Peyer's patch (tissue), 4 donors: Measurements from ENCODE around the gene ITIH1. TPM values are rescaled to one million over a fixed set of nuclear protein-coding genes. Genes with fewer than 3 reads are reported as not detected.
"Not testable (repeated sequence)": the region's sequence is repeated elsewhere in the genome, so short reads cannot be mapped to it uniquely, and the experiment has no call there.

Experiments
- DNase-seq, 3 donors: peaks; one replicate each; pipeline ENCODE4 v3.0.0-alpha.2; 2017 to 2019
- H3K27ac ChIP-seq, 4 donors: fragments of 200-600 bp; sonication (generic); one replicate each; pipeline ENCODE4 v1.5.1; 2016 to 2019
- H3K27me3 ChIP-seq, 2 donors: fragments of 200-600 bp; sonication (generic); one replicate each; pipeline ENCODE4 v1.5.1; 2019
- H3K36me3 ChIP-seq, 3 donors: fragments of 200-600 bp; sonication (generic); one replicate each; pipeline ENCODE4 v1.5.1; 2016 to 2019
- H3K4me1 ChIP-seq, 4 donors: fragments of 200-600 bp; sonication (generic); one replicate each; pipeline ENCODE4 v1.5.1; 2016 to 2019
- H3K4me3 ChIP-seq, 4 donors: fragments of 200-600 bp; sonication (generic); 1 replicate in 3 of 4; 2 replicates in 1 of 4; pipeline ENCODE4 v1.5.1; 2016 to 2019; ENCODE audit warnings: mild to moderate bottlenecking in 1 of 4
- H3K9me3 ChIP-seq, 4 donors: fragments of 200-600 bp; sonication (generic); one replicate each; pipeline ENCODE4 v1.5.1; 2016 to 2019; ENCODE audit warnings: mild to moderate bottlenecking in 1 of 4
- CTCF ChIP-seq, 6 experiments: fragments of 450-650 bp in 4 of 6; fragments of 200-600 bp in 2 of 6; sonication (generic) in 1 of 6; IDR thresholded peaks; one replicate each; pipeline ENCODE4 v1.5.1; 2017 to 2019; ENCODE audit warnings: antibody characterized with exemption in 6 of 6, mild to moderate bottlenecking in 3 of 6, moderate library complexity in 1 of 6
- POLR2A ChIP-seq, 2 donors: fragments of 450-650 bp; IDR thresholded peaks; one replicate each; pipeline ENCODE4 v1.5.1; 2017; ENCODE audit warnings: antibody characterized with exemption in 2 of 2, mild to moderate bottlenecking in 2 of 2, moderate library complexity in 2 of 2
- total RNA-seq, 4 donors: library from RNA; depleted of rRNA; stranded (reverse); fragments of >200 nt; gene quantifications; one replicate each; pipeline ENCODE4 v1.1.0, GENCODE V29; 2016

ITIH1 gene
- total RNA-seq, 4 donors from 2014 or later, result not detected

- peaks cover 0 to 6% (median 0%) of the 10 kb centered on the region in 3 donors for H3K36me3 ChIP-seq
- H3K4me1 ChIP-seq, result peaks cover 0 to 16% (median 3%) of the 10 kb centered on the region in 4 donors
- no peaks in the 10 kb centered on the region for H3K9me3 ChIP-seq
- TF ChIP-seq CTCF (IDR thresholded peaks at IDR 0.05) (no peak), POLR2A (IDR thresholded peaks at IDR 0.05) (no peak)
- peak overlapping the region in 2 of 4 donors; percentile 71 to 79 for H3K27ac ChIP-seq
- no peak overlapping the region for H3K4me3 ChIP-seq
- no peaks in the 10 kb centered on the region for H3K27me3 ChIP-seq
- DNase-seq, result no peak
Observed at GRCh38 chr3:52771702-52772101, 5.7 kb upstream of the ITIH1 start.

- H3K9me3 ChIP-seq, result no peaks in the 10 kb centered on the region
- no peaks in the 10 kb centered on the region for H3K27me3 ChIP-seq
- H3K36me3 ChIP-seq, result no peaks in the 10 kb centered on the region
- no peak for DNase-seq
- H3K4me3 ChIP-seq, result no peak overlapping the region
- H3K27ac ChIP-seq, result no peak overlapping the region
- TF ChIP-seq CTCF (IDR thresholded peaks at IDR 0.05) (no peak), POLR2A (IDR thresholded peaks at IDR 0.05) (no peak)
- peaks cover 0 to 16% (median 3%) of the 10 kb centered on the region in 4 donors for H3K4me1 ChIP-seq
Observed at GRCh38 chr3:52773361-52774065, 3.9 kb upstream of the ITIH1 start.

- no peak overlapping the region for H3K27ac ChIP-seq
- no peak overlapping the region for H3K4me3 ChIP-seq
- TF ChIP-seq CTCF (IDR thresholded peaks at IDR 0.05), result no peak
- no peak for TF ChIP-seq POLR2A (IDR thresholded peaks at IDR 0.05)
- DNase-seq, result no peak
- H3K27me3 ChIP-seq, result no peaks in the 10 kb centered on the region
- no peaks in the 10 kb centered on the region for H3K9me3 ChIP-seq
- peaks cover 0 to 15% (median 3%) of the 10 kb centered on the region in 4 donors for H3K4me1 ChIP-seq
- no peaks in the 10 kb centered on the region for H3K36me3 ChIP-seq
Observed at GRCh38 chr3:52774066-52774713, 3.2 kb upstream of the ITIH1 start.

GRCh38 chr3:52774901-52775864, 2.2 kb upstream of the ITIH1 start:
- no peak for TF ChIP-seq CTCF (IDR thresholded peaks at IDR 0.05)
- no peak for TF ChIP-seq POLR2A (IDR thresholded peaks at IDR 0.05)
- Histone ChIP-seq H3K4me3 (no peak overlapping the region), H3K9me3 (no peaks in the 10 kb centered on the region), H3K27me3 (no peaks in the 10 kb centered on the region), H3K27ac (no peak overlapping the region), H3K36me3 (no peaks in the 10 kb centered on the region), H3K4me1 (peaks cover 0 to 5% (median 0%) of the 10 kb centered on the region in 4 donors)
- DNase-seq, result peak in 1 of 3 donors; percentile 48

- no peak overlapping the region for H3K27ac ChIP-seq
- no peak overlapping the region for H3K4me3 ChIP-seq
Observed at GRCh38 chr3:52775877-52776276, 1.5 kb upstream of the ITIH1 start.

GRCh38 chr3:52776486-52776885, 913 bp upstream of the ITIH1 start:
- not testable (repeated sequence) for H3K27ac ChIP-seq, H3K4me3 ChIP-seq, H3K4me1 ChIP-seq, DNase-seq, H3K9me3 ChIP-seq, H3K36me3 ChIP-seq, H3K27me3 ChIP-seq

More at GRCh38 chr3:52775877-52776276, 1.5 kb upstream of the ITIH1 start:
- no peaks in the 10 kb centered on the region for H3K36me3 ChIP-seq
- H3K9me3 ChIP-seq, result no peaks in the 10 kb centered on the region
- TF ChIP-seq POLR2A (IDR thresholded peaks at IDR 0.05) (no peak), CTCF (IDR thresholded peaks at IDR 0.05) (no peak)
- H3K4me1 ChIP-seq, result peaks cover 0 to 5% (median 0%) of the 10 kb centered on the region in 4 donors
- no peak for DNase-seq
- no peaks in the 10 kb centered on the region for H3K27me3 ChIP-seq
